HG02973 (cell line): ENCODE data around the gene ADAMTSL2.

Source experiments
- ATAC-seq: cut with Tn5 transposase; IDR thresholded peaks from one replicate; pipeline ENCODE4 v1.9.1; 2021; ENCODE audit warnings: moderate library complexity; ENCODE audit not compliant: unreplicated experiment

ADAMTSL2 gene

DNA sequence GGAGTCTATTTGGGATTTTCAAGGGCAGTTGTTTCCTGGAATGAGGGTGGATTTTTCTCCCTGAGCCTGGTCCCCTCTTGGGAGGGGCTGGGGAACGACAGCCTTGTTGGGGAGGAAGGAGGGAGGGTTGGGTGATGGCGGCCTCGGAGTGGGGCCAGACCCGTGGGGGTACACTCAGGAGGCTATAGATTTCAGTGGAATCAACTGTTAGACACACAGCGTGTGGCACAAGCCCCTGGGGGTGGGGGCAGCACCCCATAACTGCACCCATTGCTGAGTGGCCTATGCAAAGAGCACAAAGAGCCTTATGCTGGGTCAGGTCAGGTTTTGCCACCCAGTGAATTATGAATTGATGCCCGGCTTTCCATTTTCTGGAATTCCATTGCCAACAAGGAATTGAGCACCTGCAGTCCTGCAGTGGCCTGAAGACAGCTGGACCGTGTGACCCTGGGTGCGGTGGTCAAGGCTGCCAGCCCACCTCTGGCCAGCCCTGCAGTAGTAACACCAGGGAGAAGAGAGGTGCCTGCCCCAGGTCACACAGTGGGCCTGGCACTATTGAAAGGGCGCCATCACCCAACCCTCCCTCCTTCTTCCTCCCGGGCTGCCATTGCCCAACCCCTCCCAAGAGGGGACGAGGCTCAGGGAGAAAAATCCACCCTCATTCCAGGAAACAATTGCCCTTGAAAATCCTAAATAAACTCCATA is 18.1 kb upstream of the ADAMTSL2 start:
- no peak for ATAC-seq

DNA sequence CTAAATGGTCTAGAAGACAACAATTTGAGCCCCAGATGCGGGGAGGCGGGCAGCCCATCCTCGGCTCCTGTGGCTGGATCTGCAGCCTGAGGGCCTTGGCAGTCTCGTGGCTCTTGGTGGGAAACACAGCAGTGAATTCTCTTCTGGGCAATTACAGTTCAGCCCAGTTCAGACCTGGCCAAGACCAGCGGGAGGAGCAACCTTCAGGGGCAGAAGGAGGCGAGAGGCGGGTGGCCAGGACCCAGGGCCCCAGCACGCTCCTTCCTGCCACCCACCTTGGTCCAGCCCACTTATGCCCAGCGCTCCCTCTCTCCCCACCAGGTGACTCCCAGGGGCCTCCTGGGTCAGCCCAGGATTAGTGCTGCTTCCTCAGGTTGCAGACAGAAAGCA is 17.5 kb upstream of the ADAMTSL2 start:
- ATAC-seq, result no peak

DNA sequence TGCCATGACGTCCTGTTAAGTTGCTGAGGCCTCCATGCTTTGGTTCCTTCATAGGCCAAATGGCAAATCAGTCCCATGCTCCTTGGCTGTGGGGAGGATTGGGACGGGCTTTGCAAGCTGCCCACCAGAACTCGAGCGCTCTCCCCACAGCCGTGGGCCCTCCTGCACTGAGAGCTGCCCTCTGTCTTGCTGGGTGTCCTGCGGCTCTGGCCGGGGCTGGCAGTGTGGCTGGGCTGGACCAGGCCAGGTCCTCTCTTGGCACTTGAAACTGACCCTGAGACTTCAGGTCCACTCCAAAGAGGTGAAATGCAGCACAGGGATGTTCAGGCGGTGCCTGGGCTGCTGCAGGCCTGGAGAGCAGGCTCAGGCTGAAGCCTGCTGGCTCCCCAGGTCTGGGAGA is 16.8 kb upstream of the ADAMTSL2 start:
- ATAC-seq, result no peak

DNA sequence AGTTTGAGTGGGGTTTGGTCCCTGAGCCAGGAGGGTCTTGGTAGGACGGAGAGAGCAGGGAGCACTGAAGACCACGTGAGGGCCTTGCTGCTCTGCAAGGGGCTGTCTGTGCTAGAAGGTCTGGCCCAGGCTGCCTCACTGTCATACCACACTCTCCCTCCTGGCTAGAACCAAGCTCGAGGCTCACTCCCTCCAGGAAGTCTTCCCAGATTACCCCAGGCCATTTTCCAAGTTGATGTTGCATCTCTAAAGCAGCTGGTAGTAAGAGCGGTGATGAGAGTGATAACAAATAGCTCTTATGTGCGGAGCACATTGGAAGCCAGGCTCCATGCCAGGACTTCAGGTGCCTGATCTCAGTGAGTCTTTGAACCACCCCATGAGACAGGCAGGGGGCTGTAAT is 16.3 kb upstream of the ADAMTSL2 start:
- ATAC-seq, result no peak

DNA sequence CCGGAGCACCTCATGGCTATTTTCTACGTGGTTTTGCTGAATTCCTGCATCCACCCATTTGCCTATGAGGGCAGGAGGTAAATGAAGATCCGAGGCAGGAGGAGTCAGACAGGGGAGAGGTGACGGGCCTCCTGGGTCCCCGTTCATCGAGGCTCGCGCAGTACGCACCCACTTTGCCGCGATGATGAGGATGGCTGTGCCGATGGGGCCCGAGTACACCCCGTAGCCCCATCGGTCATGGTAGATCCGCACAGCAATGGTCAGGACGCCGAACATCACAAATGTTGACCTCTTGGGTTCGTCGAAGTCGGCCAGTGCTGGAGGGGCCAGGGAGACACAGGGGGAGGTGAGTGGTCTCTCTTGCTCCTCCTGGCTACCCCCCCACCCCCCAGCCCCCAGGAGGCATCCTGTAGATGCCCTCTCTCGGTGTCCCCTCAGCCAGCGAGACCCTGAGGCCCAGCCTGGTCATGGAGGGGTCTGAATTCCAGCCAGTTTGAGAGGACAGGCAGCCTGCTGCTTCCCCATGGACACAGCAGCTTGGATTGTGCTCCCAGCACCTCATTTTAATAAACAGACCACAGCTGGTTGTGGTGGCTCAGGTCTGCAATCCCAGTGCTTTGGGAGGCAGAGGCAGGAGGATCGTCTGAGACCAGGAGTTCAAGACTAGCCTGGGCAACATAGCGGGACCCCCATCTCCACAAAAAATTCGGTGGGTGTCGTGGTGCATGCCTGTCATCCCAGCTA is 15.6 kb upstream of the ADAMTSL2 start:
- ATAC-seq, result no peak

DNA sequence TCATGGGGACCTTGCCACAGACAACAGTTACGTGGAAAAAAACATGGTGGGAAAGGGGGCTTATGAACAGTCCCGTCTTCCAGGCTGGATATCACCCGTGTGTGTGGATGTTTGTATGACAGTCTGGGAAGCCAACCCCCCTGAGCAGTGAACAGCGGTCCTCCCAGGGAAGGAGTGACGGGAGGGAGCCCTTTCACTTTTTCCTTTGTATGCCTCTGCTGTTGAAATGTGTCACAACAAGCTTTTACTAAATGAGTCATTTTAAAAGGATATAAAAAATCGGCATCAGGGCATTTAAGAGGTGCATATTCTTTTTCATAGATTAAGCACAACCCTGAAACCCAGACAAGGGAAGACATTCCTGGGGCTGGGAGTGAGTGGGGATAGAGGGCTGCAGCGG is 14.8 kb upstream of the ADAMTSL2 start:
- ATAC-seq, result no peak

DNA sequence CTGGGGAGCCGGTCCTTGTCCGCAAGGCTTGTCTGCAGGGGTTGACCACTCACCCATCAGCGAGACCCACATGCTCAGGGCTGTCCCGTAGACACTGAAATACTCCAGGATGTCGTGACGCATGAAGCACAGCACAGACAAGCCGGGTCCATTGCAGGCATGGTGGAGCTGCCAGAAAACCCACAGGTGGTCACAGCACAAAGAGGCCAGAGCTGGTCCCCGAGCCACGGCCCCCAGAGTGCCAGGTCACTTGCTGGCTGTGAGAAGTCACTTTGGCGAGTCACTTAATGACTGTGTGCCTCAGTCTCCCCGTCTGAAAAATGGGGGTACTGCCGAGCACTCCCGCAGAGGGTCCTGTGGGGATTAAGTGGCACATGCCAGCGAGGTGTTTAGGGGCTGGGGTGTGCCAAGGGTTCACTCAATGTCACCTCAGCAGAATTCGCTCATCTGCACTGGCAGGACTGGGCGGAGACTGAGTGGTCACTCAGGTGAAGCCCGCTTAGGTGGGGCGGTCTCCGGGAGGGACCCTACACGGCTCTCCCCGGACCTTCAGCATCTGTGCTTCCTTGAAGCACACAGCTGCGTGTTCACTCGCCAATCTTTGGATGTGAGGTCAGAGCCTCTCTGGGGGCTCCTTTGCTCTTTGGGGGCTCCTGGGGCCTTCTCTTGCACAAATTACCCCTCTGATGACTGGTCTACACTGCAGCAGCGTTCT is 14.2 kb upstream of the ADAMTSL2 start:
- no peak for ATAC-seq

DNA sequence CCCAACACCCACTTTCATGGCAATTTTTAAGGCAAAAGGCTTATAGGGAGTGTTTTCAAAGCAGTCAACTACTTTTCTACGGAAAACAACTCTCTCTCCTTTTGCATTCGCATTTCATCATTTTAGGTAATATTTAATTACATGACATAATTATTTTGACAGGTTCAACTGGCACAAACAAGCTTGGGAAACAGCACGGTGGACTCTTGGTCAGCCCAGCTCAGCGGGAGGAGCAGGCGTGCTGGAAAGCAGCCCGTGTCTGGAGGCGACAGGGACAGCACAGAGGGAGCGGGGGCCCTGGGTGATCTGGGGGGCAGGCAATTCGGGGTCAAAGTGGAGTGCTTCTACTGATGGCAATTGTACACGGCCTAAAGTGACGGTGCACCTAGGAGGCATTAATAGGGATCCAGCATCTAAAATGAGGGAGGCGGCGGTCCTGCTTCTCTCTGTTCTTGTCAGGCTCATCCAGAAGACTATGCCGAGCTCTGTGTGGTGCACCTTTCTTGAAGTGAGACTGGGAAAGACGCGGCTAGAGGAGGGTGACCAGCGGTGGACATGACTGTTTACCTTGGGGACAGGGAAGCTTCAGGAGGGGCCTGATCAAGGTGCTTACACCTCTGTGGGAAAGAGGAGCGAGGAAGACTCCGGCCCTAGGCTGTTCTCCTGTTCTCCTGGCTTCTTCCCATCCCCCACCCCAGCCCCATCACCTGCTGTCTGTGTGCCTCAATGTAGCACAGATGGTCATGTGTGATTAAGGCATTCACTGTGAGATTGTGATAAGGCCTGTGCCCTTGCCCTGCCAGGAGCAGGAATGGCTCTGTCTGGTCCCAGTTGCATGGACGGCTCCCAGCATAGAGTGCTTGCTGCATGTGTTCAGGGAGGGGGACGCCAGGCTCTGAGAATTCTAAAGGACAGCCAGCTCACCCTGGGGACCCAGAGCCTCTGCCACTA is 13.1 kb upstream of the ADAMTSL2 start:
- no peak for ATAC-seq

DNA sequence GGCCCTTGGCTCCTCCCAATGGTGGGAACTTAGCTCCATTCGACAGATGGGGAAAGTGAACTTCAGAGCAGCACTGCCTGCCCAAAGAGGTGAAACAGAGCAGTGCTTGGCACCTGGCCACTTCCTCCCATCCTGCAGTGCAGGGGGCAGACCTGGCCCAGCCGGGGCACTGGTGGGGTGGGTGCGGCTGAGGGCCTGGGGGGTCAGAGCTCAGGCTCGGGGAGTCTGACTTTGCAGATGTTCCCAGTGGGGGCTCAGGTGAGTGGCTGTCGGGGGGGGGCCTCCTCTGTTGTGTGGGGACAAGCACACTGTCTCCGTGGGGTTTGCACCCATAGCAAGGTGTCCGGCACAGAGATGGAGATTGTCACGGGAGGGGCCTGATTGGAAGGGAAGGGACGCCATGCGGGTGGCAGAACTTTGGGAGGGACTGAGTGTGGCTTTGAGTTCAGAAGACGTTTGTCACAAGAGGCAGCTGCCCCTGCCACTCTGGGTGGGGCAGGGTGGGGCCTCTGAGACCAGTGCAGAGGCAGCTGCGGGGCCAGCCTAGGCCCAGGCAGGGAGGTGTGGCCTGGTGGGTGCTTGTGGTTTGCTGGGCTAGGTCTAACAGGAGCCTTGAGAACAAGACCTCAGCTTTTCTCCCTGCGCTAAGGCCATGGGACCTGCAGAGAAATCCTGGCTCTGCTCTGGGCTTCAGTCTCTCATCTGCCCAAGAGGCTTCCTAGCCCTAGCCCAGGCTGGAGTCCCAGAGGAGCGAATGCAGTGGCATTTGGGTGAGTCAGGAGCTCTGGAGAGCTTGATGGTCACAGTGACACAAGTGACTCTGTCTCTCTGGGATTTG is 12.2 kb upstream of the ADAMTSL2 start:
- no peak for ATAC-seq

DNA sequence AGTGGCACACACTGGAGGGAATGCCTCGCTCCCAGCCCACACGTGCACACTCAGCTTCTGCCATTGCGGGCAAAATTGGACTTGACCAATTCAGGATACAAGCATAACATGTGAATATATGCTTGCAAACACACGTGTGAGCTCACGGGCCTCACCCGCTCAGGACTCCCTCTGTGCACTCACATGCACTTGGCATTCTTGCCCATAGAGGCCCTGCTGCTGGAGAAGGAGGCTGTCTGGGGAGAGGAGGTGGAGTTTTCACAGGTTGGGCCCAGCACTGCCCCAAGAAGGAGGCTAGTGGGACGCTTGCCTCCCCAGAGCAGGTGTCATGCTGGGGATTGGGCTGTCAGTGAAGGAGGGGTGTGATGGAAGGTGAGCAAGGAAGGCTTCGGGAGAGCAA is 11.4 kb upstream of the ADAMTSL2 start:
- ATAC-seq, result no peak

DNA sequence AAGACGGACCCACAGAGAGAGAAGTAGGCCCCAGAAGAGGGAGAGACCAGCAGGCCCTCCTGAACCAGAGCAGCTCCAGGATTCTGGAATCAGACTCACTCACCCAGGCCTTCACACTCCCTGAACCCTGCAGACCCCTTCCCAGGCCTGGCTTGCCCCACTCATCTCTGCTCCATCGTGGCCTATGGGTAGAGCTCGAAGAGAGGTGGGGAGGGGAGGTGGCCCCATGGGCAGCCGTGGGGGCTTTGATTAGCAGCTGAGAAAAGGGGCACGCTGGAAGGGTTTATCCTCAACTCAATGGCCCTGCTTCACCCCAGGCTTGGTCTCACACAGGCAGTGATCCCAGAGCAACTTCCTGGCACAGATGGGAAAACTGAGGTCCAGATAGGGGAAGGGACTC is 10.4 kb upstream of the ADAMTSL2 start:
- ATAC-seq, result no peak

DNA sequence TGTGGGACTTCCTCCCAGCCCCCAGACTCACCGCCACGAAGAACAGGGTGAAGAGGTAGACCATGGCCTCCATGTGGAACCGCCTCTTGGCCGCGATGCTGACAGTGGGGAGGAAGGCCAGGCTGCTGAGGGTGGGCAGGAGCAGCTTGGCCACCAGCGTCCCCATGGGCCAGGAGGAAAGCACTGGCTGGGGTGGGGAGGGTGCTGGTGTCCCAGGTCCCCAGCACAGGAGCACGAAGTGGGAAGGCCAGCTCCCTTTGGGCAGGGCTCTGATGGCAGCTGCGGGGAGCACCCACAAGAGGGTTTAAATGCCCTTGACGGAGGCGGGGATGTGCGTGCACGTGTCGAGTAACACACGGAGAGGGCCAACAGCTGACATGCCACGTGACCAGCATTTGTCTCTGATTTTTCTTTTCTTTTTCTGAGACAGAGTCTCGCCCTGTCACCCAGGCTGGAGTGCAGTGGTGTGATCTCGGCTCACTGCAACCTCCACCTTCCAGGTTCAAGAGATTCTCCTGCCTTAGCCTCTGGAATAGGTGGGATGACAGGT is 9.8 kb upstream of the ADAMTSL2 start, which contains the start of gene MYMK:
TSS of gene MYMK (minus strand) at position 281 of the 550 bp plus-strand sequence. CDS start at position 166, 115 bp downstream.
- no peak for ATAC-seq

DNA sequence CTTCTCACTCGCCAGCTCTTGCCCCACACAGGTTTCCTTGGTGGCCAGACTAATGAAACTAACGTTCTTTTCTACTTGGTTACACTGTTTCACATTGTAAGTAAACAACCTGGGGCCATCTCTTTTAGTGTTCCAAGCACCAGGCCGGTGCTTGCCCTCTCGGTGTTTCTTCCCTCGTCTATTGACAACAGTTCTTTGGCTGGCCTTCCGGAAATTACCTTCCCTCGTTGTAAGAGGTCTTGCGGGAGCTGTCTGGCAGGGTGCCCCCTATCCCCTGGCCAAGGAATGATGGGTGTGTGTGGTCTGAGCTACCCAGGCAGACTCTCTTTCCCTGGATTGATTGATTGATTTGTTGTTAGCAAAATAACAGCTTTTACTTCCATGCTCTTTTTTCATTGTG is 8.8 kb upstream of the ADAMTSL2 start:
- ATAC-seq, result no peak

DNA sequence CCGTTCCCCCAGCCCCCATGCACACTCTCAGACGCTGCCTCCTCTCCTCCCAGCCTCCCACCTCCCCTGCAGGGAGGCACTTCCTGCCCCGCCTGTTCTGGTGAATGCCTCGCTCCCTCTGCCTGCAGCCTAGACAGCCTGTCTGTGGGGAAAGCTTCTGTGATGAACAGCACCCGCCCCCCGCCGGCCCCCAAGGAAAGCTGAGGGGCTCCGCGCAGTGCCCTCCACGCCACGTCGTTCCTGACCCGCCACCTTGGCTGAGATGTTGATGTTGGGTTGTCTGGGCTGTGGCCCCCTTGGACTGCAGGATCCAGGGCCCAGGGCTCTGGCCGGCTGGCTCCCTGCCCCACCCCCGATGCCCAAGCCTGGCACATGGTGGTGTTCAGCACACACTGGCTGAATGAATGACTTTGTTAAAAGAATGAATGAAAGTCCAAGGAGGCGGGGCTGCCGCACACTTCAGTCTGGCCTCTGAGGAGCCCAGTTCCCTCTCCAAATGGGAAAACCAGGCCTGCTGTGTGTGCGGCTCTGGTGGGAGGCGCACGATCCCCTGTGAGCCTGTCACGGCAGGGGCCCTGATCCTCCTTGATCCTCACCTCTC is 7.7 kb upstream of the ADAMTSL2 start:
- no peak for ATAC-seq

DNA sequence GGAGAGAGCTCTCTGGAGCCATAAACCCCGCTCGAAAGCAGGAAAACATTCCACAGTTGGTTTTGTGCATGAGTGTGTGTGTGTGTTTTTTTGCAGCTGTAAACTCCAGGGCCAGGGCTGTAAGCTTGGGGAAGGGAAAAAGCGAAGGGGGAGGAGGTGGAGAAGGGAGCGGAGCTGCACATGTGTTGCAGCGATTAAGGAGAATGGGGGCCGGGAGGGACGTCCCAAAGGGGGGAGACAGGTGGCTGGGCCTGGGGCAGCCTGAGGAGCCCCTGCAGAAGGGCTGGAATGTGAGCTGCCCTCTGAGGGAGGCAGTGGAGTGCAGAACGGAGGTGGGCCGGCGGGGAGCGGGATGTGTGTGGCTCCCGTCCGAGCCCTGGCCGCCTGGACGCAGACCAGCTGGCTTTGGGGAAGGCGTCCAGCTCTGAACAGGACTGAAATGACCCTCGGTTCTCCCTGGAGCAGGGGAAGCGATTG is 7.0 kb upstream of the ADAMTSL2 start:
- no peak for ATAC-seq

DNA sequence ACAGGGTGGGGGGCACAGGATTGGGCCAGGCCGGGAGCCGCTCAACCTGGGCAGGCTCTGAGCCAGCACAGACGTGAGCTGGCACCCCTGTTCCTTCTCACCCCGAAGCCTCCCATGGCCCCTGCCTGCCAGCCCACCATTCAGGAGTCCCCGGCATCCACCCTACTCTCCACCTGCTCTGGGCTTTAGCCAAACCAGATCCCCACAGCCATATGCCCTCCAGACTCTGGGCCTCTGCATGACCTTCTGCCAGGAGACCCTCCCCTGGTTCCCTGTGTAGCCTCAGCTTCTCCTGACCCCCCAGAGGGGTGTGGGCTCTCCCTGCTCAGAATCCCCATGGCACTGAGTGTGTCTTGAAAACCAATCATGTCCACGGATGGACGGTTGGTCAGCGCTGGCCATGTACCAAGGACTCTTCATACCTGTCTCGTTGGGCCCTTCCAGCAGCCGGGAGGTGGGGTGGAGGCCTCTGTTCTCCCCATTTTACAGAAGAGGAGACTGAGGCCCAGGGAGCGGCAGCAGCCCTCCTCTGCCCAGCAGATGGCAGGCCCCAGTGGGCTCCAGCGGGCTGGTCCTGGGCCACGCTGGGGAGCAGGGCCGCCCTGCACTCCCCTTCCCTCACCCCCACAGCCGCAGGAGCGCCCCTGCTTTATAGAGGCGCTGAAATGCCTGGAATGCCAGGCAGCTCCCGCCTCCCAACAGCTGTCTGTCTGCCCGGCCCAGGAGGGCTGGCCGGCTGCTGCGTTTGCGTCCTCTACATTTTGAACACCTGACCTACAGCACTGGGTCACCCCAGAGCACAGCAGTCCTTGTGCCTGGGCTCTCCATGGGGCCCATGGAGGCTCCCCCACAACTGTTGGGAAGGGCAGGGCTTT is 6.3 kb upstream of the ADAMTSL2 start:
- ATAC-seq, result no peak

DNA sequence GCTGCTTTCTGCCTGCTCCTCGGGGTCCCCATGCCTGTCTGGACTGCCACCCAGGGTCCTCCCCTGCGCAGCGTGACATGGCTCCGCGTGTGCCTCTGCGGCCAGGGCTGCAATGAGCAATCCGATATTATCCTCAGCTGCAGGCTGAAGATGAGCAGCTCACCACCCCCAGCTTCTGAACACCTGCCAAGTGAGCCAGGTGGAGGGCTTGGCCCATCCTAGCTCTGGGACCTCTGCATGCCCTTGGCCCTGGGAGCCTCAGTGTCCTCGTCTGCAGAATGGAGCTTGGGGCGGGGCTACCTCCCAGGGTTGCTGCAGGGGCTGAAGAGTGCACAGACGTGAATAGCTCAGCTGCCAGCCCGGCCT is 5.6 kb upstream of the ADAMTSL2 start:
- ATAC-seq, result no peak

DNA sequence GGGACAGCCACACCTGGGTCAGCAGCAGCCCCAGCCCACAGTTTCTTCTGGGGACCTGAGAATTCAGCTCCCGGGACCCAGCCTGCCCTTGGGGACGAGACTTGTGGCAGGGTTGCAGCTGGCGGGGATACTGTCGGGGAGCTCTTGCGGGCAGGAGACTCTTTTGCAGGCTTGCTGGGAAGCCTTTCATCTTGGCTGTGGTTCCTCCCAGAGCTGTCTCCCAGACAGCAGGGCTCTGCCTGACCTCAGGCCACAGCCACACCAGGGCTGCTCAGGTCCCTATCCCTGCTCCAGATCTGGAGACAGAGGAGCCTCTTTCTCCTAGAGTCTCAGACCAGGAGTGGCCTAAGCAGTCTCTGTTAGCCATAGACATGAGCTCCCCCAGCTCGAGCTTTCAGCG is 5.0 kb upstream of the ADAMTSL2 start:
- ATAC-seq, result no peak
